ENCODE measurements around the gene ZNF417.

GRCh38 chr19:57954996-57955395 is 38.6 kb upstream of the ZNF417 start:
- TF ChIP-seq POLR2A (IDR thresholded peaks at IDR 0.05) (no peak), CTCF (IDR thresholded peaks at IDR 0.05) (no peak)
